A673 (cell line): ENCODE measurements around the gene HDAC4. TPM values are rescaled to one million over a fixed set of nuclear protein-coding genes. Genes with fewer than 3 reads are reported as not detected.

ENCODE experiments used
- BruUV-seq: library from RNA; stranded (reverse); fragments of 400-500 nt; replicated peaks from 2 replicates; lab custom pipeline; 2021; lab: Mats Ljungman, UMichigan
- CTCF ChIA-PET: fragments of 300-600 bp; sonication (Branson Sonifier 250); formaldehyde crosslinking; loops from one replicate; lab custom pipeline; 2022; ENCODE audit warnings: antibody characterized with exemption; lab: Charles Lee
- POLR2A ChIA-PET: fragments of 300-600 bp; sonication (Branson Sonifier 250); formaldehyde crosslinking; loops from one replicate; lab custom pipeline; 2022; ENCODE audit warnings: antibody characterized with exemption; ENCODE audit not compliant: low non-redundant PET; lab: Charles Lee
- DNase-seq: peaks from one replicate; pipeline ENCODE4 v3.0.0-alpha.2; 2015; ENCODE audit warnings: low spot score
- H3K27ac ChIP-seq: fragments of 200-600 bp; sonication (generic); 2 replicates; pipeline ENCODE4 v1.5.1; 2016; ENCODE audit warnings: mixed run types, low read depth, mild to moderate bottlenecking, mixed read lengths, antibody characterized with exemption, low read length; ENCODE audit not compliant: poor library complexity, severe bottlenecking
- H3K27me3 ChIP-seq: fragments of 200-600 bp; sonication (generic); replicated peaks from 2 replicates; pipeline ENCODE4 v1.6.1; 2017; ENCODE audit warnings: mixed run types, low read depth, mild to moderate bottlenecking, mixed read lengths, antibody characterized with exemption, low read length; ENCODE audit not compliant: insufficient read depth, poor library complexity
- H3K36me3 ChIP-seq: fragments of 200-600 bp; sonication (generic); 2 replicates; pipeline ENCODE4 v1.6.1; 2016; ENCODE audit warnings: mixed run types, mild to moderate bottlenecking, mixed read lengths, antibody characterized with exemption, low read length; ENCODE audit not compliant: insufficient read depth, poor library complexity, severe bottlenecking
- H3K4me1 ChIP-seq: fragments of 200-600 bp; sonication (generic); 2 replicates; pipeline ENCODE4 v1.6.1; 2017; ENCODE audit warnings: mixed run types, mild to moderate bottlenecking, mixed read lengths, antibody characterized with exemption, low read length; ENCODE audit not compliant: insufficient read depth, poor library complexity, severe bottlenecking
- H3K4me3 ChIP-seq: fragments of 200-600 bp; sonication (generic); 2 replicates; pipeline ENCODE4 v1.5.1; 2016; ENCODE audit warnings: low read depth, mixed run types, mild to moderate bottlenecking, mixed read lengths, low read length; ENCODE audit not compliant: poor library complexity, severe bottlenecking
- H3K9me3 ChIP-seq: fragments of 200-600 bp; sonication (generic); 2 replicates; pipeline ENCODE4 v1.6.1; 2016; ENCODE audit warnings: mixed run types, low read depth, mild to moderate bottlenecking, mixed read lengths, antibody characterized with exemption, low read length; ENCODE audit not compliant: poor library complexity, severe bottlenecking
- EZH2 ChIP-seq: fragments of 200-600 bp; sonication (generic); IDR thresholded peaks from 2 replicates; pipeline ENCODE4 v1.6.1; 2017; ENCODE audit warnings: borderline replicate concordance, low read depth, mild to moderate bottlenecking, mixed read lengths, antibody characterized with exemption, low read length; ENCODE audit not compliant: poor library complexity, severe bottlenecking
- intact Hi-C: fragments of 100-400 bp; cut with micrococcal nuclease; formaldehyde crosslinking; loops from one replicate; pipeline ENCODE4 v1.10.0; 2022; ENCODE audit not compliant: unreplicated experiment
- total RNA-seq: library from RNA; stranded (reverse); gene quantifications from 2 replicates; pipeline ENCODE4 v1.2.3, GENCODE V29; 2021
- TF ChIP-seq, protein P1 (sequence below): fragments of 300-800, 200-600 bp; sonication (generic); conservative IDR thresholded peaks from 2 replicates; pipeline ENCODE4 v1.5.1; 2017; ENCODE audit warnings: low read depth, mild to moderate bottlenecking, antibody characterized with exemption, low read length, moderate library complexity, mixed read lengths

HDAC4 gene
- total RNA-seq, 1 experiment from 2014 or later: 40.0 TPM

DNA sequence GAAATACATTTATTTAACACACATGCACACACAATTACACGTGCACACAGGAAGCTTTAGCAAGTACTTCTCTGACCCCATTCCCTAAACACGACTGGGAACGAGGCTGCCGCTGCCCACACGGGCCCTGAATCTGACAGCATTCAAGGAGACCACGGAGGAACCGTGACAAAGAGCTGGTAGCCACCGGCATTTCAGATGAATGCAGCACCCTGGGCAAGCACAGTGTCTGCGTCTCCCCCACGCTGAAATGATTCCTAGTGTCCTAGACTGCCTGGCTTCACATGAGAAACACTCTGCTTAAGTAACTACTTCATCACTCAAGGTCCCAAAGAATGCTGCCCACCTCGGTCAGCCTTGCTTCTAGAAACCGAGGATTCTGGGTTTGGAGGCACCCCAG is 95.0 kb downstream of the HDAC4 start:
- no peaks in the 10 kb centered on the region for H3K9me3 ChIP-seq
- H3K27ac ChIP-seq: no peak overlapping the region
- no peak overlapping the region for H3K4me3 ChIP-seq
- no peaks in the 10 kb centered on the region for H3K36me3 ChIP-seq
- no peaks in the 10 kb centered on the region for H3K4me1 ChIP-seq
- no peak for TF ChIP-seq EZH2
- TF ChIP-seq, protein P1, sequence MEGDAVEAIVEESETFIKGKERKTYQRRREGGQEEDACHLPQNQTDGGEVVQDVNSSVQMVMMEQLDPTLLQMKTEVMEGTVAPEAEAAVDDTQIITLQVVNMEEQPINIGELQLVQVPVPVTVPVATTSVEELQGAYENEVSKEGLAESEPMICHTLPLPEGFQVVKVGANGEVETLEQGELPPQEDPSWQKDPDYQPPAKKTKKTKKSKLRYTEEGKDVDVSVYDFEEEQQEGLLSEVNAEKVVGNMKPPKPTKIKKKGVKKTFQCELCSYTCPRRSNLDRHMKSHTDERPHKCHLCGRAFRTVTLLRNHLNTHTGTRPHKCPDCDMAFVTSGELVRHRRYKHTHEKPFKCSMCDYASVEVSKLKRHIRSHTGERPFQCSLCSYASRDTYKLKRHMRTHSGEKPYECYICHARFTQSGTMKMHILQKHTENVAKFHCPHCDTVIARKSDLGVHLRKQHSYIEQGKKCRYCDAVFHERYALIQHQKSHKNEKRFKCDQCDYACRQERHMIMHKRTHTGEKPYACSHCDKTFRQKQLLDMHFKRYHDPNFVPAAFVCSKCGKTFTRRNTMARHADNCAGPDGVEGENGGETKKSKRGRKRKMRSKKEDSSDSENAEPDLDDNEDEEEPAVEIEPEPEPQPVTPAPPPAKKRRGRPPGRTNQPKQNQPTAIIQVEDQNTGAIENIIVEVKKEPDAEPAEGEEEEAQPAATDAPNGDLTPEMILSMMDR: no peak
- POLR2A ChIA-PET: no interaction called here
- no peak for DNase-seq
- no peaks in the 10 kb centered on the region for H3K27me3 ChIP-seq
- intact Hi-C loops: no loop called here
- CTCF ChIA-PET: no interaction called here
- BruUV-seq: no TSS peak

GRCh38 chr2:239305222-239305575 is 95.6 kb downstream of the HDAC4 start:
- ChIA-PET POLR2A (no interaction called here), CTCF (no interaction called here)
- Histone ChIP-seq H3K4me1 (no peaks in the 10 kb centered on the region), H3K4me3 (no peak overlapping the region), H3K27ac (no peak overlapping the region), H3K36me3 (no peaks in the 10 kb centered on the region), H3K9me3 (no peaks in the 10 kb centered on the region), H3K27me3 (no peaks in the 10 kb centered on the region)
- TF ChIP-seq EZH2: no peak
- TF ChIP-seq, protein P1: no peak
- no TSS peak for BruUV-seq
- no peak for DNase-seq
- intact Hi-C loops: no loop called here

DNA sequence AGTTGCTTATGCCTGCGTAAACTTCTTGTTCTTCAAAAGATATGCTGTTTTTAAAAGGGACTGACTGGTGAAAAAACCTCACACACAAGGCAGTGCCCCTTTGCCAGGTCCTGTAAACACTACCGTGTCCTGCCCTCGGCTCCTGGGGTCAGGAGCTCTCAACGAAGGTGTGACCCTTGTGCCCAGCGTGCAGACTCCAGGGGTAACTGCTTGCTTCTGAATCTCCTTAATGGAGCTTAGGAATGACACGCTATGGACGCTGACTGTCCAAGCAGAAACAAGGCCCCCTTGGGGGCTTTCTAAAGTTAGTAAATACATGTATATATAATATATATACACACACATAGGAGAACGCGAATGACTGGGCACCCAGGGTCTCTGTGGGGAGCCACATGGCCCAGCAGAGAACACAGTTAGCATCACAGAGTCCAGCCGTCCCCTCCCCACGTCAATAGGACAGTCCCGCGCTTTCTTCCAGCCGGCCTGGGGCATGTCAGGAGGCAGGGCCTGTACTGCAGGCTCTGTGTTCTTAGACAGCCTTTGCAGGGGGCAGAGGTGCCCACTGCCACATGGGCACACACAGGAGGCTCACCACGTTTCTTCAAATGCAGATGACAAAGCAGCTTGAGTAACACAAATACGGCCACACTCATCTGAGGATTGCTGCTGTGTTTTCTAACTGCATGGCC is 96.1 kb downstream of the HDAC4 start:
- Histone ChIP-seq H3K4me1 (no peaks in the 10 kb centered on the region), H3K27ac (no peak overlapping the region), H3K27me3 (no peaks in the 10 kb centered on the region), H3K36me3 (no peaks in the 10 kb centered on the region), H3K4me3 (no peak overlapping the region), H3K9me3 (no peaks in the 10 kb centered on the region)
- ChIA-PET POLR2A (no interaction called here), CTCF (no interaction called here)
- TF ChIP-seq, protein P1: no peak
- TF ChIP-seq EZH2: no peak
- DNase-seq: no peak
- no TSS peak for BruUV-seq
- intact Hi-C loops: no loop called here
